Thoracic aorta (tissue), 2 donors: Measurements from ENCODE around the gene MTERF1. TPM values are rescaled to one million over a fixed set of nuclear protein-coding genes. Genes with fewer than 3 reads are reported as not detected.

Experiments
- ATAC-seq: fragments of 150-250 bp; one replicate; pipeline ENCODE4 v1.8.0; 2017; ENCODE audit warnings: low read depth; ENCODE audit not compliant: insufficient number of reproducible peaks, low FRiP score
- DNase-seq: peaks from one replicate; pipeline ENCODE4 v3.0.0-alpha.2; 2020; ENCODE audit warnings: low spot score
- H3K27ac ChIP-seq, 2 donors: fragments of 200-600 bp; sonication (generic); 1 replicate in 1 of 2; 2 replicates in 1 of 2; pipeline ENCODE4 v1.5.1; 2016; ENCODE audit warnings: mild to moderate bottlenecking in 2 of 2, moderate library complexity in 2 of 2
- H3K27me3 ChIP-seq: fragments of 200-600 bp; sonication (generic); replicated peaks from 2 replicates; pipeline ENCODE4 v1.6.0; 2016; ENCODE audit warnings: mild to moderate bottlenecking; ENCODE audit not compliant: insufficient read depth
- H3K36me3 ChIP-seq: fragments of 200-600 bp; sonication (generic); one replicate; pipeline ENCODE4 v1.5.1; 2016
- H3K4me1 ChIP-seq, 2 donors: fragments of 200-600 bp; sonication (generic); 1 replicate in 1 of 2; 2 replicates in 1 of 2; pipeline versions ENCODE4 v1.5.1 to v1.6.0; 2016; ENCODE audit warnings: low read depth in 2 of 2, mild to moderate bottlenecking in 1 of 2; ENCODE audit not compliant: control insufficient read depth in 1 of 2
- H3K4me3 ChIP-seq: fragments of 200-600 bp; sonication (generic); 2 replicates; pipeline ENCODE4 v1.5.1; 2016; ENCODE audit warnings: mild to moderate bottlenecking
- H3K9me3 ChIP-seq: fragments of 200-600 bp; sonication (generic); 2 replicates; pipeline ENCODE4 v1.5.1; 2016
- total RNA-seq, 2 donors: library from RNA; depleted of rRNA; stranded (reverse); fragments of >200 nt; gene quantifications; one replicate each; pipeline versions ENCODE4 v1.1.0 to v1.2.3, GENCODE V29; 2016
- TF ChIP-seq, protein P1 (sequence below): fragments of 200-600 bp; sonication (generic); IDR thresholded peaks from one replicate; pipeline ENCODE4 v1.5.1; 2019; ENCODE audit warnings: antibody characterized with exemption

The MTERF1 gene
- total RNA-seq, 2 donors from 2014 or later, result 6.1 to 13.3 TPM

- H3K27ac ChIP-seq, result no peak overlapping the region
- no peaks in the 10 kb centered on the region for H3K27me3 ChIP-seq
- no peaks in the 10 kb centered on the region for H3K36me3 ChIP-seq
- ATAC-seq, result no peak
- H3K4me3 ChIP-seq, result no peak overlapping the region
- DNase-seq, result no peak
- TF ChIP-seq, protein P1, sequence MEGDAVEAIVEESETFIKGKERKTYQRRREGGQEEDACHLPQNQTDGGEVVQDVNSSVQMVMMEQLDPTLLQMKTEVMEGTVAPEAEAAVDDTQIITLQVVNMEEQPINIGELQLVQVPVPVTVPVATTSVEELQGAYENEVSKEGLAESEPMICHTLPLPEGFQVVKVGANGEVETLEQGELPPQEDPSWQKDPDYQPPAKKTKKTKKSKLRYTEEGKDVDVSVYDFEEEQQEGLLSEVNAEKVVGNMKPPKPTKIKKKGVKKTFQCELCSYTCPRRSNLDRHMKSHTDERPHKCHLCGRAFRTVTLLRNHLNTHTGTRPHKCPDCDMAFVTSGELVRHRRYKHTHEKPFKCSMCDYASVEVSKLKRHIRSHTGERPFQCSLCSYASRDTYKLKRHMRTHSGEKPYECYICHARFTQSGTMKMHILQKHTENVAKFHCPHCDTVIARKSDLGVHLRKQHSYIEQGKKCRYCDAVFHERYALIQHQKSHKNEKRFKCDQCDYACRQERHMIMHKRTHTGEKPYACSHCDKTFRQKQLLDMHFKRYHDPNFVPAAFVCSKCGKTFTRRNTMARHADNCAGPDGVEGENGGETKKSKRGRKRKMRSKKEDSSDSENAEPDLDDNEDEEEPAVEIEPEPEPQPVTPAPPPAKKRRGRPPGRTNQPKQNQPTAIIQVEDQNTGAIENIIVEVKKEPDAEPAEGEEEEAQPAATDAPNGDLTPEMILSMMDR, result no peak
- H3K9me3 ChIP-seq, result no peaks in the 10 kb centered on the region
- no peaks in the 10 kb centered on the region for H3K4me1 ChIP-seq
These were observed 42.1 kb downstream of the MTERF1 start for GRCh38 chr7:91838439-91838838.

DNA sequence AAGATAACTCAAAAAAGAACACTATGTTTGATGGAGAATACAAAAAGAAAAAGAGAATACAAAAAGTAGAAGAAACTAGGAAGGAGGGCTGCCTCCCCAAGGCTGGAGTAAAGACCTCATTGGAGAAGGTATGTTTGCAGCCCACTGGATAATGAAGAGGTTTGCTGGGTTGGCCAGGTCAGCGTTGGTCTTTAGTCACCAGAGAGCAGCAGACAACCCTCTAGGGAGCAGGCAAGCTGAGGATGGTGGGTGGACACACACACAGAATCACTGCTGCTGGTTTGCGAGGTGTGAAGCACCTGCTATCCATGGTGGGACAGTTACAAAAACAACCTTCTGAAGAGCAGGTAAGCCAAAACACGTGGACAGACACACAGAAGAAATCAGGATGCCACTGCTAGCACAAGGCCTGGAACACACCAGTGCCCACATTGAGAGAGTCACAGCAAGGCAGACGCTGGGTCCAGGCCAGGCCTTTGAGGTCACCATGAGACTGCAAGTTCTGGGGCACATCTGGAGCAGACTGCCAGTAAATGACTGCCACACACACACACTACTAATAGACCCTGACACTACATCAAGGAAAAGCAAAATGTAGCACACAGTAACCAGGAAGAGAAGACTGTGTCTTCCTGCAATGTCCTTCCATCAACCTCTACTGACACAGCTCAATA is 43.0 kb downstream of the MTERF1 start:
- Histone ChIP-seq H3K27ac (no peak overlapping the region), H3K4me1 (no peaks in the 10 kb centered on the region), H3K27me3 (no peaks in the 10 kb centered on the region), H3K36me3 (no peaks in the 10 kb centered on the region), H3K4me3 (no peak overlapping the region), H3K9me3 (no peaks in the 10 kb centered on the region)
- DNase-seq (no peak), ATAC-seq (no peak)
- TF ChIP-seq, protein P1, result no peak

DNA sequence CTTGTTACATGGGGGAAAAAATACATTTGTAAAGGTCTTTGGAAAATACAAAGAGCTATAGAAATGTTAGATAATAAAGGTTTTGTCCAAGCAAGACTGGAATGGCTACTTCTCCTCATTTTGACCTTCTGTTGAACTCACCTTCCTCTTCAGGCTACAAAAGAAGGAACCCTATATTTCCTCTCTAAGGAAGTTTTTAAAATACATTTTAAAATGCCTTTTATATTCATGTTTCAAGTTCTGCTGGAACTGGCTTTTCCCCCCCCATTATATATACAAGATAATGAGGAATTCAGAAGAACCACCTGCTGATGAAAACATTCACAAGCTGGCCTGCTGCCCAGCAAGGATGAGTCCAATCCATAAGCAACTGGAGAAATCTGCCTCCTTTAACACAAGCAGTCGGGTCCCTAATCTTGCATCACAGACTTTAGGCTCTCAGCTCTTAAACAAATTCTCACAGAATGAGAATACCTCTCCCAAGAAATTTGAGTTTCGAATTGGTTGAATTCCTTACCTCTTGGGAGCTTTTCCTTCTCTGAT is 44.6 kb downstream of the MTERF1 start:
- Histone ChIP-seq H3K27ac (no peak overlapping the region), H3K4me3 (no peak overlapping the region), H3K4me1 (no peaks in the 10 kb centered on the region), H3K36me3 (no peaks in the 10 kb centered on the region), H3K9me3 (no peaks in the 10 kb centered on the region), H3K27me3 (no peaks in the 10 kb centered on the region)
- DNase-seq (no peak), ATAC-seq (no peak)
- TF ChIP-seq, protein P1, result no peak

- Histone ChIP-seq H3K4me1 (no peaks in the 10 kb centered on the region), H3K9me3 (no peaks in the 10 kb centered on the region), H3K27ac (no peak overlapping the region), H3K36me3 (no peaks in the 10 kb centered on the region), H3K4me3 (no peak overlapping the region), H3K27me3 (no peaks in the 10 kb centered on the region)
- no peak for DNase-seq
- no peak for ATAC-seq
- TF ChIP-seq, protein P1, result no peak
These were observed 45.2 kb downstream of the MTERF1 start for GRCh38 chr7:91835091-91835825.

DNA sequence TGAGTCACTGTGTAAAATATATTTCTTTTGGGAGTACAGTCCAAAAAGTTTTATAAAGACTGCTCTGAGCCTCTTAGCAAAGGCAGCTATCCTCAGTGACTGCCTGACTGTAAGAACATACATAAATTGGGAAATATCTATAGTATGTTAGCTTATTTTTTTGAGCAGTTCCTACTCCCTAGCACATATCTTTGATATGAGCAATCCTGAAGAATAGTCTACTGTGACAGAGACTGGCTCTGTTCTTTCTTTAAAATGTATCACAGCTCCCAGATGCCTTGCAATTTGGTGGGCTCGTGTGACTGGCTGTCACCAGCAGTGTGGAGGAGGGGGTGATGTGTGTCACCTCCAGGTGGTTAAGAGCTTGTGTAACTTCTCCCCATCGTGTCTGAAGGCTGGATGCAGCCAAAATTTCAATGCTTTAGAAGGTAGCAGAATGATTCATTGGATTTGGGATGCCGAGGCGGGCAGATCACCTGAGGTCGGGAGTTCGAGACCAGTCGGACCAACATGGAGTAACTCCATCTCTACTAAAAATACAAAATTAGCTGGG is 47.9 kb downstream of the MTERF1 start:
- no peaks in the 10 kb centered on the region for H3K36me3 ChIP-seq
- H3K27me3 ChIP-seq, result no peaks in the 10 kb centered on the region
- DNase-seq, result no peak
- no peaks in the 10 kb centered on the region for H3K4me1 ChIP-seq
- no peak for ATAC-seq
- TF ChIP-seq, protein P1, result no peak
- no peak overlapping the region for H3K27ac ChIP-seq
- no peak overlapping the region for H3K4me3 ChIP-seq
- H3K9me3 ChIP-seq, result no peaks in the 10 kb centered on the region
